ENCODE results near the gene OR6J1. TPM values are rescaled to one million over a fixed set of nuclear protein-coding genes. Genes with fewer than 3 reads are reported as not detected.

The OR6J1 gene
- total RNA-seq, 1 experiment from 2014 or later: not detected

DNA sequence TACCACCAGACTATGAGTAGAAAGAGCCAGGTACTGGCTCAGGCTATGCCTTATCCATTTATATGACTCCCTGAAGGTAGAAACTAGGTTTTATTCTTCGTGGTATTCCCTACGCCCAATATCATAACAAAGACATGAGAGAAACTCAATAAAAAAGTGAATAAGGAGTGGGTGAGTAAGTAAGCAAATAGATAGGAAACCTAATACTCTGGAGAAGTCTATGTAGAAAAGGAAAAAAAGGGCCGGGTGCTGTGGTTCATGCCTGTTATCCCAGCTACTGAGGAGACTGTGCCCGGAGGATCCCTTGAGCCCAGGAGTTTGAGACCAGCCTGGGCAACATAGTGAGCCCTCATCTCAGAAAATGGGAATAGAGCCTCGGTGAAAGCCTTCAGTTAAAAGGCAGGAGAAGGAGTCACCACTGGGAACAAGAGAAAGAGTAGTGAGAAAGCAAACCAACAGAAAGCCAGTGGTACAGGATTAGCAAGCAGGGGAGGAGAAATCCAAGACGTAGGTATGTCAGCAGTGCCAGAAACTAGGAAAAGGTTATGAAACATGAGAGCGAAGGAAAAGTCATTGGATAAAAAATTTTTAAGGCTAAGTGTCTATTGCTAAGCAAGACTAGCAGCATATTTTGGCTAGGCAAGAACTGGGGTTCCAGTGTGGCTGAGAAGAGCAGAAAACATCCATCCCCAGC lies 6.0 kb upstream of the OR6J1 start:
- no peaks in the 10 kb centered on the region for H3K9me3 ChIP-seq (ENCODE audit: low read depth, low read length, poor library complexity, severe bottlenecking)
- CTCF ChIA-PET: interaction anchor here (3.7 kb wide), 1 partner anchor 80 kb away, joined by 38 read pairs; no protein-coding TSS in a partner anchor
- BruUV-seq (replicated peaks): no TSS peak
- POLR2A ChIA-PET (ENCODE audit: low non-redundant PET): no interaction called here
- no peaks in the 10 kb centered on the region for H3K36me3 ChIP-seq (ENCODE audit: insufficient read depth, low read length, poor library complexity, severe bottlenecking)
- no peak for DNase-seq (ENCODE audit: low spot score)
- no peak overlapping the region for H3K4me3 ChIP-seq (ENCODE audit: low read depth, low read length, poor library complexity, severe bottlenecking)
- H3K27me3 ChIP-seq (replicated peaks; ENCODE audit: insufficient read depth, low read depth, low read length, poor library complexity): no peaks in the 10 kb centered on the region
- H3K27ac ChIP-seq (ENCODE audit: low read depth, low read length, poor library complexity, severe bottlenecking): no peak overlapping the region
- TF ChIP-seq, protein P1, sequence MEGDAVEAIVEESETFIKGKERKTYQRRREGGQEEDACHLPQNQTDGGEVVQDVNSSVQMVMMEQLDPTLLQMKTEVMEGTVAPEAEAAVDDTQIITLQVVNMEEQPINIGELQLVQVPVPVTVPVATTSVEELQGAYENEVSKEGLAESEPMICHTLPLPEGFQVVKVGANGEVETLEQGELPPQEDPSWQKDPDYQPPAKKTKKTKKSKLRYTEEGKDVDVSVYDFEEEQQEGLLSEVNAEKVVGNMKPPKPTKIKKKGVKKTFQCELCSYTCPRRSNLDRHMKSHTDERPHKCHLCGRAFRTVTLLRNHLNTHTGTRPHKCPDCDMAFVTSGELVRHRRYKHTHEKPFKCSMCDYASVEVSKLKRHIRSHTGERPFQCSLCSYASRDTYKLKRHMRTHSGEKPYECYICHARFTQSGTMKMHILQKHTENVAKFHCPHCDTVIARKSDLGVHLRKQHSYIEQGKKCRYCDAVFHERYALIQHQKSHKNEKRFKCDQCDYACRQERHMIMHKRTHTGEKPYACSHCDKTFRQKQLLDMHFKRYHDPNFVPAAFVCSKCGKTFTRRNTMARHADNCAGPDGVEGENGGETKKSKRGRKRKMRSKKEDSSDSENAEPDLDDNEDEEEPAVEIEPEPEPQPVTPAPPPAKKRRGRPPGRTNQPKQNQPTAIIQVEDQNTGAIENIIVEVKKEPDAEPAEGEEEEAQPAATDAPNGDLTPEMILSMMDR (conservative IDR thresholded peaks at IDR 0.05; ENCODE audit: low read depth, low read length): no peak
- TF ChIP-seq EZH2 (IDR thresholded peaks at IDR 0.05; ENCODE audit: borderline replicate concordance, low read depth, low read length, poor library complexity, severe bottlenecking): no peak
- peaks cover 10% of the 10 kb centered on the region for H3K4me1 ChIP-seq (ENCODE audit: insufficient read depth, low read length, poor library complexity, severe bottlenecking)
- intact Hi-C loops (cut with micrococcal nuclease; ENCODE audit: unreplicated experiment): loop anchor here (10.0 kb wide), 1 partner anchor 345 kb away; no protein-coding TSS in a partner anchor

DNA sequence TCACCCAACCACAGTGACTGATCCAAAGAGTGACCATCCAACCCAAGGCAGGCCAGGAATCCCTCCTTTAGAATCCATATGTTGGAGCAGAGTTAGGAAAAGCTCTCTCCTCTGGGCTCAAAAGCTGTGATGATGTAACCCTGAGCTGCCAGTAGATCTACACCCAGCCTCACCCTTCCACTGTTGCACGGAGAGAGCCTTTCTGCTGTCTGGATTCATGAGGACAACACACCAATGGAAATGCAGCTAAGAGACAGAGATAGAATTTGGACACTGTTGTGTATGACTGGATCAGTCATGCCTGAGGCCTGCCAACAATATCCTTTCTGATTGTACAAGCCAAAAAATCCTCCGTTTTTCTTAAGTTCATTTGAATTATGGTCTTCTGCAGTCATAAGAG lies 4.4 kb upstream of the OR6J1 start:
- POLR2A ChIA-PET (ENCODE audit: low non-redundant PET): no interaction called here
- Histone ChIP-seq H3K27me3 (replicated peaks; ENCODE audit: insufficient read depth, low read depth, low read length, poor library complexity) (no peaks in the 10 kb centered on the region), H3K9me3 (ENCODE audit: low read depth, low read length, poor library complexity, severe bottlenecking) (no peaks in the 10 kb centered on the region), H3K4me1 (ENCODE audit: insufficient read depth, low read length, poor library complexity, severe bottlenecking) (peaks cover 10% of the 10 kb centered on the region), H3K27ac (ENCODE audit: low read depth, low read length, poor library complexity, severe bottlenecking) (no peak overlapping the region), H3K36me3 (ENCODE audit: insufficient read depth, low read length, poor library complexity, severe bottlenecking) (no peaks in the 10 kb centered on the region), H3K4me3 (ENCODE audit: low read depth, low read length, poor library complexity, severe bottlenecking) (no peak overlapping the region)
- intact Hi-C loops (cut with micrococcal nuclease; ENCODE audit: unreplicated experiment): no loop called here
- no peak for DNase-seq (ENCODE audit: low spot score)
- TF ChIP-seq, protein P1 (conservative IDR thresholded peaks at IDR 0.05; ENCODE audit: low read depth, low read length): no peak
- TF ChIP-seq EZH2 (IDR thresholded peaks at IDR 0.05; ENCODE audit: borderline replicate concordance, low read depth, low read length, poor library complexity, severe bottlenecking): no peak
- CTCF ChIA-PET: no interaction called here
- BruUV-seq (replicated peaks): no TSS peak

DNA sequence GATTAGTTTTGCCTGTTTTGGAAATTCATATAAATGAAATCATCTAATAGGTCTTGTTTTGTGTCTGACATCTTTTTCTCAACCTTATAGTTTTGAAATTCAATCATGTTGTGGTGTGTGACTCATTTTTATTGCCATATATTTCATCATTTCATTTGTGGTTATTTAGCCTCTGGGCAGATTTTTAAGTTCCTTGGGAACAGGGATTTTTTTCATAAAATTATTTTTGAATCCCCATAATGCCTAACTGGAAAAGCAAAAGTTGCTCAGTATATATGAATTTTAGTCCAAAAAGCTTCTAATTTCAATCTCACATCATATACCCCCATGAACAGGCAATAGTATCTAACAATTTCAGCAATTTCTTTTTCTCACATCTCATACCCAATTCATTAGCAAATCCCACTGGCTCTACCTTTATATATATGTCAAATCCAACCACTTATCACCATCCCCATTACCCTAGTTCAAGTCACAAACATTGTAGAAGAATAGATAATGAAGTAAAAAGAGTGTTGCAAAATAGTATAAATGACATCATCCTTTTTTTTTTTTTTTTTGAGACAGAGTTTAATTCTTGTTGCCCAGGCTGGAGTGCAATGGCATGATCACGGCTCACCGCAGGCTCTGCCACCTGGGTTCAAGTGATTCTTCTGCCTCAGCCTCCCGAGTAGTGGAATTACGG lies 2.6 kb upstream of the OR6J1 start:
- Histone ChIP-seq H3K27me3 (replicated peaks; ENCODE audit: insufficient read depth, low read depth, low read length, poor library complexity) (no peaks in the 10 kb centered on the region), H3K36me3 (ENCODE audit: insufficient read depth, low read length, poor library complexity, severe bottlenecking) (no peaks in the 10 kb centered on the region), H3K9me3 (ENCODE audit: low read depth, low read length, poor library complexity, severe bottlenecking) (no peaks in the 10 kb centered on the region), H3K4me1 (ENCODE audit: insufficient read depth, low read length, poor library complexity, severe bottlenecking) (peaks cover 10% of the 10 kb centered on the region), H3K27ac (ENCODE audit: low read depth, low read length, poor library complexity, severe bottlenecking) (no peak overlapping the region), H3K4me3 (ENCODE audit: low read depth, low read length, poor library complexity, severe bottlenecking) (no peak overlapping the region)
- BruUV-seq (replicated peaks): no TSS peak
- no peak for DNase-seq (ENCODE audit: low spot score)
- ChIA-PET CTCF (interaction anchor here (0.7 kb wide), 1 partner anchor 83 kb away, joined by 10 read pairs; no protein-coding TSS in a partner anchor), POLR2A (ENCODE audit: low non-redundant PET) (no interaction called here)
- intact Hi-C loops (cut with micrococcal nuclease; ENCODE audit: unreplicated experiment): no loop called here
- TF ChIP-seq, protein P1 (conservative IDR thresholded peaks at IDR 0.05; ENCODE audit: low read depth, low read length): no peak
- no peak for TF ChIP-seq EZH2 (IDR thresholded peaks at IDR 0.05; ENCODE audit: borderline replicate concordance, low read depth, low read length, poor library complexity, severe bottlenecking)

All from A673 (cell line).